GM18526 (cell line): Measurements from ENCODE around the gene TESK1.

Experiments
- POLR2A ChIP-seq: IDR thresholded peaks from 3 replicates; pipeline ENCODE4 v1.6.1; 2011; ENCODE audit not compliant: insufficient read length; ENCODE audit errors: extremely low read depth

Gene TESK1, protein sequence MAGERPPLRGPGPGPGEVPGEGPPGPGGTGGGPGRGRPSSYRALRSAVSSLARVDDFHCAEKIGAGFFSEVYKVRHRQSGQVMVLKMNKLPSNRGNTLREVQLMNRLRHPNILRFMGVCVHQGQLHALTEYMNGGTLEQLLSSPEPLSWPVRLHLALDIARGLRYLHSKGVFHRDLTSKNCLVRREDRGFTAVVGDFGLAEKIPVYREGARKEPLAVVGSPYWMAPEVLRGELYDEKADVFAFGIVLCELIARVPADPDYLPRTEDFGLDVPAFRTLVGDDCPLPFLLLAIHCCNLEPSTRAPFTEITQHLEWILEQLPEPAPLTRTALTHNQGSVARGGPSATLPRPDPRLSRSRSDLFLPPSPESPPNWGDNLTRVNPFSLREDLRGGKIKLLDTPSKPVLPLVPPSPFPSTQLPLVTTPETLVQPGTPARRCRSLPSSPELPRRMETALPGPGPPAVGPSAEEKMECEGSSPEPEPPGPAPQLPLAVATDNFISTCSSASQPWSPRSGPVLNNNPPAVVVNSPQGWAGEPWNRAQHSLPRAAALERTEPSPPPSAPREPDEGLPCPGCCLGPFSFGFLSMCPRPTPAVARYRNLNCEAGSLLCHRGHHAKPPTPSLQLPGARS

DNA sequence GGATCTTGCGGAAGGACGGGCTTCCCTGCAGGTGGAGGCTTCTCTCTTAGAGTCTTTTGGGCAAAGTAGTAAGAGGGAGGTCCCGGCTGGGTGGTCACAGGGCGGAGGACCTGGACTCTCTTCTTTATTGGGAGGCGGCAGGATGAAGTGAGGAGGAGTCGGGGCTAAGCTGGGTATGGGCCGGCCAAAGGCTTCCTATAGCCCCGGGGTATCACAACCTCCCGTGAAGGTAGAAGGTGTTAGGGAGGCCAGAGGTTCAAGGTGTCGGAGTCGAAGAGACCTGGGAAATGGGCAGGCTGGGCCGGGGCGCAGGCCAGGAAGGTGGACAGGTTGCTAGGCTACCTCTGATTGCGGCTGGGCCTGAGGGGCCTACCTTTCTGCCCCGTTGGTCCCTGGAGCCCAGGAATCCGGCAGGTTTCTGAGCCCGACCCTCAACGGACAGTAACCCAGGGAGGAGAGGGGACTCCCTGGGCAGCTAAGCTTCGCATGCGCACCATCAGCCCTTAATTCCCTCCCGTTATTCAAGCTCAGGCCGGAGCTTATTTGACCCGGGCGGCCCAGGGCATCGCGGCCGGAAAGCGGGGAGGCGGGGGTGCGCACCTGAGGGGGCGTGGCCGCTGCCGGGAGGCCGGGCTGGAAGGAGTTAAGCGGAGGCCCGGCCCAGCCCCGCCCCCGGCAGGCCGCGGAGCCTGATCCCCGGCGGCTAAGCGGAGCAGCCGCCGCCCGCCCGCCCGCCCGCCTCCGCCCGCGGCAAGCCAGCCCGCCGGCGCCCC, at the start of gene TESK1:
TESK1 (plus strand) TSS at position 685 of the 773 bp plus-strand sequence. CDS start 358 bp downstream, outside the sequence.
- no peak for TF ChIP-seq POLR2A

DNA sequence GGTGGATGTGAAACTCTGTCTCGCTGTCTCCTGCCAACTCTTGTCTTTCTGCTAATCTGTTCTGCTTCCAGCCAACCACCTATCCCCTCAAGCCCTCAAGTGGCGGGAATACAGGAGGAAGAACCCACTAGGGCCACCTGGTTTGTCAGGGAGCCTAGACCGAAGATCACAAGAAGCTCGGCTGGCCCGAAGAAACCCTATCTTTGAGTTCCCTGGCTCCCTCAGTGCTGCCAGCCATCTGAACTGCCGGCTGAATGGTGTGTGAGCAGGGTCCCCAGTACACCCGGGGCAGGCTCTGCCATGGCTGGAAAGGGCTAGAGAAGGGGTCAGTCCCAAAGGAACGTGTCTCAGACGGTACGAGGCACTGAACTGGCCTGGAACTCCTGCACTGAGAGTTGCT, 49.2 kb upstream of the TESK1 start:
- TF ChIP-seq POLR2A = no peak

DNA sequence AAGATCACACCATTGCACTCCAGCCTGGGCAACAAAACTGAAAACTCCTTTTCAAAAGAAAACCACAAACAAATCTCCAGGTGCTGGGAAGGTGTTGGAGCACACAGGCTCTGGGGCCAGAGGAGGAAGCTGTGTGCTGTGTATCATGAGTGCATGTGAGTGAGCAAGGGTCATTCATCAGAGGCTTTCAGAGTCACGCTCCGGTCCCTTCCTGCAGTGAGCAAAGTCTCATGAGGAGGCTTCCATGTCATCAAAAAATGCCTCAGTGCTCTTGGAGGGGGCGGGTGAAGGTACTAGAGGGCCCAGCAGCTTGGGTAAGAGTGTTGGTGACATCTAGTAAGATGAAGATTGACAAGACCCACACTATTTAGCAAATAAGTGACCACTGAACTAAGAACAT, 48.3 kb upstream of the TESK1 start:
- TF ChIP-seq POLR2A = no peak

DNA sequence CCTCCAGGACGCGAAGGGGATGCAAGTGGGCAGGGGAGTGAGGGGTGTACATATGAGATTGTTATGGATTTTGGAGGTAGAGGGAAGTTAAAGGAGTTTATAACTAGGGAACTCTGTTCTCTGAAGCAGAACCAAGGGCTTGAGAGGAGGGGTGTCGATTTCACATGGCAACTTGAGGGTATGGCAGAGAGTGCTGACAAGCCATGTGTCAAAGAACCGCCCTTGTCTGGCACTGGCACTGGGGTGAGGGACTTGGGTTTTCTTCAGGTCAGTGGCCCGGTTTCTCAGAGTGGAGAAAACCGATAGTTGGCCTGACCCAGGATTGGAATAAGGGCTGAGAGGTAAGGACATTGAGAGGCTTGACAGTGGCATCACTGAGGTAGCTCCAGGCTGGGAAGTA, 47.7 kb upstream of the TESK1 start:
- no peak for TF ChIP-seq POLR2A

DNA sequence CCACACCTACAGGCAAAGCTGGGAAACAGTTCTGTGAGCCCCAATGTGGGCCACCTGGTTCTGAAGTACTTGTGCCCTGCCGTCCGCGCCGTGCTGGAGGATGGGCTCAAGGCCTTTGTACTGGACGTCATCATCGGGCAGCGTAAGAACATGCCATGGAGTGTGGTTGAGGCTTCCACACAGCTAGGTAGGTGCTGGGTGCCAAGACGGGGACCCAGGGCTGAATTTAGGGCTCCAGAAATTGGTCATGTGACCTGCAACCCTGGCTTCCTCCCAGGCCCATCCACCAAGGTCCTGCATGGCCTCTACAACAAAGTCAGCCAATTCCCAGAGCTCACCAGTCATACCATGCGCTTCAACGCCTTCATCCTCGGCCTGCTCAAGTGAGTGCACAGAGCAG, 46.9 kb upstream of the TESK1 start:
- no peak for TF ChIP-seq POLR2A

DNA sequence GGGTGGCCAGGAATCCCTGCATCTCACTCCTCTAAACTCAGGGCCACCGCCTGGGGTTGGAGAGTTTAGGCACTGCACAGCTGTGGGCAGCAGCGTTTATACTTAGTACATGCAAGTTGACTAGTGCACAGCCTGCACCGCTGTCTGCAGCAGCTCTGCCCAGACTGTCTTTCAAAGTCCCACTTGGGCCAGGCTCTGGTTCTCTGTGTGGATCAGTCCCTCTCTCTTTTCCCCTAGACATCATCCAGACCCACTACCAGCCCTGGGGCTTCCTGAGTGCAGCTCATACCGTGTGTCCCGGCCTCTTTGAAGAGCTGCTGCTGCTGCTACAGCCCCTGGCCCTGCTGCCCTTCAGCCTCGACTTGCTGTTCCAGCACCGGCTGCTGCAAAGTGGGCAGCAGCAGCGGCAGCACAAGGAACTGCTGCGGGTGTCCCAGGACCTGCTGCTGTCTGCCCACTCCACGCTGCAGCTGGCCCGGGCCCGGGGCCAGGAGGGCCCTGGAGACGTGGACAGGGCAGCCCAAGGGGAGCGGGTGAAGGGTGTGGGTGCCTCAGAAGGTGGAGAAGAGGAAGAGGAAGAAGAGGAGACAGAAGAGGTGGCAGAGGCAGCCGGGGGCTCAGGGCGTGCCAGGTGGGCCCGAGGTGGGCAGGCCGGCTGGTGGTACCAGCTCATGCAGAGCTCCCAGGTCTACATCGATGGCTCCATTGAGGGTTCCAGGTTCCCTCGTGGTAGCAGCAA, 45.1 kb upstream of the TESK1 start:
- no peak for TF ChIP-seq POLR2A

DNA sequence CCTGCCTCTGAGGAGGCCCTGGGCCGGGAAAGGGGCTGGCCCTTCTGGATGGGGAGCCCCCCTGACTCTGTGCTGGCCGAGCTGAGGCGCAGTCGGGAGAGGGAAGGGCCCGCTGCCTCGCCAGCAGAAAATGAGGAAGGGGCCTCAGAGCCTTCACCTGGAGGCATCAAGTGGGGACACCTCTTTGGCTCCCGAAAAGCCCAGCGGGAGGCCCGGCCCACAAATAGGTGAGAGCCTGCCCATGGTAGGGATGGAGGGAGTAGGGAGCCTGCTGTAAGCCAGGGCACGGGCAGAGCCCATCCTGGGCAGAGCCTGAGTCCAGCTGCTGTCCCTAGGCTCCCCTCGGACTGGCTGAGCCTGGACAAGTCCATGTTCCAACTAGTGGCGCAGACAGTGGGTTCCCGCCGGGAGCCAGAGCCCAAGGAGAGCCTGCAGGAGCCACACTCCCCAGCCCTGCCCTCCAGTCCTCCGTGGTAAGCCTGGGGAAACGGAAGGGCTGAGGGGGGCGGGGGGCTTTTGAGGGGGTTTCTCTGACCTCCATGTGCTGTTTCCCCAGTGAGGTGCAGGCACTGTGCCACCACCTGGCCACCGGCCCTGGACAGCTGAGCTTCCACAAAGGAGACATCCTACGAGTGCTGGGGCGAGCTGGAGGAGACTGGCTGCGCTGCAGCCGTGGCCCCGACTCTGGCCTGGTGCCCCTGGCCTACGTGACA, 44.3 kb upstream of the TESK1 start:
- no peak for TF ChIP-seq POLR2A

DNA sequence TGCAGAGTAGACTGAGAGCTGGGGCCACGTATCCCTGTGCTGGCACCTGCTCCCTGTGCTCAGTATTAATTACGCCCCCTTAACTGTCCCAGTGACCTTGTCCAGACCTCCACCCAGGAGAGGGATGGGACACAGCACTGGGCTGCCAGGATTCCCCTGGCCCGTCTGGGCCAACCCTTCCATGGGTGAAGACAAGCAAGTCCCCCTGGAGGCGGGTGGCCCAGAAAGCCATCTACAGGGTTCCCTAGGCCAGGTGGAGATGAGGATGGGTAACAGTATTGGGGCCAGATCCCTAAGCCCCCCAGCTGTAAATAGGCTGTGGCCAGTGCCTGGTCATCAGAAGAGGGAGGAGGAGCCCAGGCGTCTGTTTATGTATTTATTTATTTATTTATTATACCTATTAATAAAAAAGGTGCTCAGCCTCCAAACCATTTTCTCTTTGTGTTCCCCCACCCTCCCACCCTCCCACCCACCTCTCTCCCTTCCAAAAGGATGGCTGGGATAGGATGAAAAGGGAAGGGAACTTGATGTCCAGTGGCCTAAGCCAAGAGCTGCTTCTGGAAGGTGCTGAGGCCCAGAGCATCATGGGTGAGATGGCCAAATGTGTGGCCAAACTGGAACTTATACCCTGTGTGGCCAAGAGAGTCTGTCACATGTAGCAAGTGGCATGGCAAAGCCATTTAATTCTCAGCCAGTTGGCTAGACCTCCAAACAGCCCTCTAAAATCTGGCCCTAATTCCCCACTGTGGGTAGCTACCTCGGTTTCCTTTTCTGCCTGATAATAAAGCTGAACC, 43.4 kb upstream of the TESK1 start:
- no peak for TF ChIP-seq POLR2A

DNA sequence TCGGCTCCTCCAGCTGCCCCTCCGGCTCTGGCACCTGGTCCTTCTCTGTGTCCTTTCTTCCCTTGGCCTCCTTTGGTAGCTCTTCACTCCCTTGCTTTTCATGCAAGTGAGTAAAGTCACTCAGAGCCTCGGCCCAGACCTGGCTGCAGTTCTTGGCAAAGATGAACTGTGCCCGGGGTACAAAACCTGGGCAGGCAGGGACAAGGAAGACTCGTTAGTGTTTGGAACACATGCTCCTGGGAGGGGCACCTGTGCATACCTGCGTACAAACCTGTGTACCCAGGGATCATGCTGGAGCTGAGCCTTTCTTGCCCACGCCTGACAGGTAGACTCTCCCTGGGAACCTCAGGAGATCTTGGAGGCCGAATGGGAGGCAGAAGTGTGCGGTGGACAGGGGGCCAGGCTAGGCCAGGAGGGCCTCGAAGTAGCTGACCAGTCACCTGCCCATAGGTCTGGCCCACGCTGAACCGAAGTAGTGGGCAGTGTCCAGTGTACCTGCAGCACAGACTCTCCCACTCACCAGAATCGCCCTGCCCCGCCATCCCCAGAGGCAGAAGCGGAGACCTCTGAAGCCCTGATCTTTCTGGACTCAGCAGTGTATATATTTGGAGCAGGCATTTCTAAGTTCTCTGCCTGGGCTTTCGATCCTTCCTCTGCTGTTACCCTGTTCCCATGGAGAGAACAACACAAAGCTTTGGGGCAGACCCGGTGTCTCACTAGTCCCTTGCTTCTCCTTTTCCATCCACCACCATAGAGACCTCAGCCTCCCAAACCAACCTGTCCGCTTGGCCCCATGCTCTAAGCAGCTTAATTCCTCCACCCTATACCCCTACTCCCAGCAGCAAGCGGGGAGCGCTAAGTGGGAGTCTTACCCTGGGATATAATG, 41.9 kb upstream of the TESK1 start:
- no peak for TF ChIP-seq POLR2A

DNA sequence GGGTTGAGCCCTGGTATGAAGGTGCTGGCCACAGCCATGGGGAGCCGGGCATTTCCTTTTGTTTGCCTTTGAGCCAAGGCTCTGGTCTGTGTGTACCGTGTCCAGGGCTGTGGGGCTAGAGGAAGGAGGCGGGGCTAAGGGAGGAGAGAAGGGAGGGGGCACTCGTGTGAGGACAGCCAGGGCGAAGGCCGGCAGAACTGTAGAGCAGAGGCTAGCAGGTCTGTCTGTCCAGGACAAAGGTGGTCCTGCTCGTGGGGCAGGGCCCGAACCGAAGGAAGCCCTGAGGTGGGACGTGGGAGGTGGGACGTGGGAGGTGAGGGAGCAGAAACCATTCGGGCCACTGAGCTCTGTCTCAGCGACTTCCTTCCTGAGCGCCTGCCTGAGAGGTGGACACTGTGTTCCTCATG, 41.3 kb upstream of the TESK1 start:
- no peak for TF ChIP-seq POLR2A

DNA sequence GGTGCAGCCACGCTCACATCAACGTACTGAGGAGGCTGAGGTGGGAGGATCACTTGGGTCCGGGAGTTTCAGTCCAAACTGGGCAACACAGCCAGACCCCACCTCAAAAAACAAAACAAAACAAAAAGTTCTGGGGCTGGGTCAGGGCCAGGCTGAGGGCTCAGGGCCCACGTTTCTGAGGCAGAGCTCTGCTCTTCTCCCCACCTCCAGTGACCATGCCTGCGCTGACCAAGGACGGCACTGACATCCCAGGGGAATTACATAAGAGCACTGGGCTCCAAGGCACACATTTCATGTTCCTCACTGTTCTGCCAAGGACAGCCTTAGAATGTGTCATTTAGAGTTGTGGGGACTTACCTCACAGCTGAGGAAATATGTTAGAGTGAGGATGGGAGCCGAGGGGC, 40.4 kb upstream of the TESK1 start:
- TF ChIP-seq POLR2A = no peak

DNA sequence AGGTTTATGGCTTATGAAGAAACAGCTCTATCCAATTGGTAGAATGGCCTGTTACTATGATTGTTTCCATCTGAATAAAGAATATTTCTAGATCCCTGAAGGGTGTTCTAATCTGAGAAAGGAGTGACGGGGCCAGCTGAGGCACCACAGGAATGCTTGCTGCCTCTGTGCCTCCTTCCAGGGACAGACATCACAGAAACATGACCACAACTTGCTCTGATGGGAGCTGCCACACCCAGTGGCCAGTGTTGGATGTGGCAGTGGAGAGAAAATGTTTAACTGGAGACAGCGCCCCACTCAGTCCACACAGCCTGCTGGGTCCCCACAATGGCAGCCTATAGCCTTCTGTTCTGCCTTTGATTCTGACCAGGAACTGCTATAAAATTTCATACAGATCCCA, 38.6 kb upstream of the TESK1 start:
- TF ChIP-seq POLR2A = no peak

DNA sequence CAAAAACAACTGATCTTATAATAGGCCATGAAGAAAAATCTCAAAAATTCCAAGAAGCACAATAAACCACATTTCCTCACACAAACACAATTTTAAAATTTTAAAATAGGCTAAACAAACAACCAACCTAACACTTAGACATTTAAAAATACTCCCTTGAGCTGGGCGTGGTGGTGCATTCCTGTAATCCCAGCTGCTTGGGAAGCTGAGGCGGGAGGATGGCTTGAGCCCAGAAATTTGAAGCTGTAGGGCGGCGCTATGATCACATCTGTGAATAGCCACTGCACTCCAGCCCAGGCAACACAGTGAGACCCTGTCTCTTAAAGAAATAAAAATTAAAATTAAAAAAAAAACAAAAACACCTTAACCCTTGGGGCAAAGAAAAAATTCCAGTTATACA, 36.9 kb upstream of the TESK1 start:
- no peak for TF ChIP-seq POLR2A
